Activated naive CD4-positive, alpha-beta T cell treated with anti-CD3 and anti-CD28 coated beads for 36 hours (primary cell): ENCODE results near the gene AR. TPM values are rescaled to one million over a fixed set of nuclear protein-coding genes. Genes with fewer than 3 reads are reported as not detected.

Experiments used
- CTCF ChIA-PET: fragments of 350-600 bp; sonication (Branson Sonifier 250); formaldehyde crosslinking; loops from one replicate; lab custom pipeline; 2021; ENCODE audit warnings: antibody characterized with exemption; lab: Charles Lee
- DNase-seq: peaks from one replicate; pipeline ENCODE4 v3.0.0-alpha.2; 2020
- H3K27ac Mint-ChIP-seq: one replicate; pipeline ENCODE4 v1.8.0; 2021; ENCODE audit warnings: mild to moderate bottlenecking, mixed read lengths
- H3K27me3 Mint-ChIP-seq: one replicate; pipeline ENCODE4 v1.8.0; 2021; ENCODE audit warnings: low read depth, mixed read lengths
- H3K36me3 Mint-ChIP-seq: one replicate; pipeline ENCODE4 v1.8.0; 2021; ENCODE audit warnings: low read depth, mixed read lengths
- H3K4me1 Mint-ChIP-seq: one replicate; pipeline ENCODE4 v1.8.0; 2021; ENCODE audit warnings: low read depth, mixed read lengths
- H3K4me3 Mint-ChIP-seq: one replicate; pipeline ENCODE4 v1.8.0; 2021; ENCODE audit warnings: mild to moderate bottlenecking, moderate library complexity, mixed read lengths
- H3K9me3 Mint-ChIP-seq: one replicate; pipeline ENCODE4 v1.8.0; 2021; ENCODE audit warnings: mixed read lengths
- intact Hi-C: fragments of 100-400 bp; cut with micrococcal nuclease; formaldehyde crosslinking; loops from one replicate; pipeline ENCODE4 v1.15.1; 2023
- total RNA-seq, 2 experiments: library from RNA; stranded (reverse); gene quantifications; one replicate each; pipeline ENCODE4 v1.2.3, GENCODE V29; 2021

Gene AR
- total RNA-seq, 2 experiments from 2014 or later, result not detected

DNA sequence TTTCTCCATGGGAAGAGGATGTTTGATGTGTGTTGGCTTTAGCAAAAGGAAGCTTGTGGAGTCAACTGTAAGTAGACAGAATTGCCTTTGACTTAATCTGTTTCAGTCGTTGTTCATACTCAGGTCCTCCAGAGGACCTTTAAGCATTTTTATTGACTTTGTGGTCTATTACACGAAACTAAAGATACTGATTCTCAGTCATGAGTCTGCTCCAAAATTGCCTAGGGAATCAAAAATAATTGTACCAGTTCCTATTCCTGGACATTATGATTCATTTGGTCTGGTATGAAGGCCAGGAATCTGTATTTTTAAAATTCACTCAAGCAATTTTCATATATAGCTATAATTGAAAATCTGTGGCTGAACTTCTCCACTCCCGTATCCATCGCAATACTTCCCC, 38.6 kb downstream of the AR start:
- Mint-ChIP-seq H3K27me3 (no peaks in the 10 kb centered on the region), H3K4me1 (no peaks in the 10 kb centered on the region), H3K27ac (no peak overlapping the region), H3K36me3 (no peaks in the 10 kb centered on the region), H3K9me3 (no peaks in the 10 kb centered on the region), H3K4me3 (no peak overlapping the region)
- CTCF ChIA-PET, result no interaction called here
- DNase-seq, result no peak
- intact Hi-C loops, result no loop called here

DNA sequence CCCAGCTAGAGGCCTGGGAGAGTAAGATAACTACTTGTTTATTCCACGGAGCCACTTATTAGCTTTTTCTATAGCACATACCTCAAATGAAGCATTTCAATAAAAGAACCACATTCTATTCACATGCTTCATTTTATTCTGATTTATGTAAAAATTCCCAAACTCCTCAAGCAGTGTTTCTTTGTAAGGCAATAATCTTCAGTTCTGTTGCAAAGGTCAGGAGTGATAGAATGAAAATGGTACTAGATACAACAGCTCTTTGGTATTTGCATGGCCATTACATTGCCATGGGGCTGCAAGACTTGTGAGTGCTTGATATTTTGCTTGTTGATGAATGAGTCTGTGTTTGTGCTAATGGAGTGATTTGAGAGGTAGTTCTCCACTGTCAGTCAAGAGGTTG, 39.4 kb downstream of the AR start:
- no peaks in the 10 kb centered on the region for H3K4me1 Mint-ChIP-seq
- CTCF ChIA-PET, result no interaction called here

GRCh38 chrX:67585401-67585800, 41.6 kb downstream of the AR start:
- no peak overlapping the region for H3K27ac Mint-ChIP-seq
- no peaks in the 10 kb centered on the region for H3K27me3 Mint-ChIP-seq
- H3K4me3 Mint-ChIP-seq, result no peak overlapping the region
- H3K36me3 Mint-ChIP-seq, result no peaks in the 10 kb centered on the region
- no peaks in the 10 kb centered on the region for H3K4me1 Mint-ChIP-seq
- no peak for DNase-seq
- CTCF ChIA-PET, result no interaction called here
- intact Hi-C loops, result no loop called here
- no peaks in the 10 kb centered on the region for H3K9me3 Mint-ChIP-seq

More for the DNA sequence above, 39.4 kb downstream of the AR start:
- intact Hi-C loops, result no loop called here
- no peak for DNase-seq
- Mint-ChIP-seq H3K27ac (no peak overlapping the region), H3K27me3 (no peaks in the 10 kb centered on the region), H3K9me3 (no peaks in the 10 kb centered on the region), H3K4me3 (no peak overlapping the region), H3K36me3 (no peaks in the 10 kb centered on the region)

- Mint-ChIP-seq H3K27ac (no peak overlapping the region), H3K4me3 (no peak overlapping the region), H3K36me3 (no peaks in the 10 kb centered on the region), H3K27me3 (no peaks in the 10 kb centered on the region), H3K9me3 (no peaks in the 10 kb centered on the region), H3K4me1 (no peaks in the 10 kb centered on the region)
- no peak for DNase-seq
- intact Hi-C loops, result no loop called here
- CTCF ChIA-PET, result no interaction called here
Measured at GRCh38 chrX:67587946-67588624, 44.3 kb downstream of the AR start.

GRCh38 chrX:67596839-67597790, 53.3 kb downstream of the AR start:
- no peaks in the 10 kb centered on the region for H3K9me3 Mint-ChIP-seq
- intact Hi-C loops, result no loop called here
- H3K27ac Mint-ChIP-seq, result no peak overlapping the region
- no peaks in the 10 kb centered on the region for H3K27me3 Mint-ChIP-seq
- no peak overlapping the region for H3K4me3 Mint-ChIP-seq
- CTCF ChIA-PET, result no interaction called here
- H3K36me3 Mint-ChIP-seq, result no peaks in the 10 kb centered on the region
- no peak for DNase-seq
- H3K4me1 Mint-ChIP-seq, result no peaks in the 10 kb centered on the region

- H3K4me3 Mint-ChIP-seq, result no peak overlapping the region
- H3K36me3 Mint-ChIP-seq, result no peaks in the 10 kb centered on the region
- no peaks in the 10 kb centered on the region for H3K27me3 Mint-ChIP-seq
- CTCF ChIA-PET, result no interaction called here
- intact Hi-C loops, result no loop called here
- DNase-seq, result no peak
- H3K4me1 Mint-ChIP-seq, result no peaks in the 10 kb centered on the region
- H3K9me3 Mint-ChIP-seq, result no peaks in the 10 kb centered on the region
- H3K27ac Mint-ChIP-seq, result no peak overlapping the region
Measured at GRCh38 chrX:67599532-67599931, 55.7 kb downstream of the AR start.

DNA sequence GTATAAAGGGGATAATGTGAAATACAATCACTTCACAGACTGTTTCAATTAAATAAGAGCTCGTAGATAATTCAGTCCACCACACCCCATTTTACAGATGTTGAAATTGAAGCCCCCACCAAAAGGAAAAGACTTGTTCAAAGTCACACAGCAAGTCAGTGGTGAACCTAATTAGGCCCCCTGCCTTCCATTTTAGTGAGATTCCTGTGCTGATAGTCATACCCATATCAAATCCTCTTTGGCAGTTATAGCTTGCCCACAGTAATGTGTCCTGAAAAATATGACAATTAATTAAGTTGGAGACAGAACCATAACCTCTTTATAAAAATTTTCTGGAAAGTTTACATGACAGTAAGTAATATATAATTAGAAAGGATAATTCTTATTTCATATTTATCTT, 58.0 kb downstream of the AR start:
- no peak overlapping the region for H3K4me3 Mint-ChIP-seq
- no peak for DNase-seq
- no peaks in the 10 kb centered on the region for H3K27me3 Mint-ChIP-seq
- no peaks in the 10 kb centered on the region for H3K36me3 Mint-ChIP-seq
- no peaks in the 10 kb centered on the region for H3K9me3 Mint-ChIP-seq
- intact Hi-C loops, result no loop called here
- no peaks in the 10 kb centered on the region for H3K4me1 Mint-ChIP-seq
- no peak overlapping the region for H3K27ac Mint-ChIP-seq
- CTCF ChIA-PET, result no interaction called here

DNA sequence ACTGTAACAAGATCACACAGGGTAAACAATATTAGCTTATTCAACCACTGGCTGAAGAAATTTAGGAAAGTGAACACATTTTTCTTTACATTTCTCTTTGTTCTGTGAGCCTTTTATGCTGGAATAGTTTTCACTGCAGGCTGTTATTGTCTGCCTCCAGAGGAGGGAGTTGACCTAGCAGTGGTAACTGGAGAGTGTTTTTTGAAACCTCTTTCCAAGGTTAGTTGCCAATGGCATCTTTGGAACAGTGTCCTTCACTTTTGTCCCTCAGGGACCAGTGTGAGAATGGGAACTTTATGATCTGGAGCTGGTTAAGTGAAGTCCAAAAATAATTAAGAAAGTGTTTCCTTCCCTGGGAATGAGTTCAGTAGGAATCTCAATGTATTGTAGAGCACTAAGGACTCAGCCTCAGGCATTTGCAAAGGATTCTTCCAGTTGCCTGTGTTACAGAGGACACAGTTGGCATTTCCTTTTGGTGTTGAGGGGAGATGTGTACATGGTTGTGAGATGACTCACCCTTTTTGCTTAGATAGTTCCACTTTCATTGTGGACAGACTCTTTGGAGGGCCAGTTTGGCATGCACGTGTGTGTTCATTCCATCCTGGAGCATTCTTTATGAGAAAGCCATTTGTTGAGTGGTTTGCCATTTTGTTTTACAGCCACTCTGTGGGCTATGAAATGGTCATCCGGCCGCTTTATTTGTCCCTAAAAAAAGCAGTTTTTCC, 61.3 kb downstream of the AR start:
- Mint-ChIP-seq H3K36me3 (no peaks in the 10 kb centered on the region), H3K4me1 (no peaks in the 10 kb centered on the region), H3K27me3 (no peaks in the 10 kb centered on the region), H3K9me3 (no peaks in the 10 kb centered on the region), H3K27ac (no peak overlapping the region), H3K4me3 (no peak overlapping the region)
- CTCF ChIA-PET, result no interaction called here
- no peak for DNase-seq
- intact Hi-C loops, result no loop called here

DNA sequence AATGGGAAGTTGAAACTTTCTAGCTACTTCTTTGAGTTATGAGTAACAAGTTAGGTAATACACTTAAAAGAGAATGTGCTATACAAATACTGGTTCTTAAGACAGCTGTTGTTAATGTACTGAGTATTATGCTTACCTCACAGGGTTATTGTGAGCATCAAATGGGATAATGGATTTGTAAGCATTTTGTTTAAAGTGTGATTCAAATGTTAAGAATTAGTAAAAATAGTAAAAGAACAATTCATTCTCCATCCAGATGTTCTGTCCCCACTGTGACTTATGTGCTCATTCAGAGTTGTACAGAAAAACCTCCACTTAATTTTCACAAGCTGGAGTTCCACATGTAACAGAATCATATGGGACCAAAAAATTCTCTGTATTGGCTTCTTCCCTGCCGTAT, 63.6 kb downstream of the AR start:
- H3K36me3 Mint-ChIP-seq, result no peaks in the 10 kb centered on the region
- no peaks in the 10 kb centered on the region for H3K9me3 Mint-ChIP-seq
- no peaks in the 10 kb centered on the region for H3K4me1 Mint-ChIP-seq
- CTCF ChIA-PET, result no interaction called here
- no peak overlapping the region for H3K4me3 Mint-ChIP-seq
- DNase-seq, result no peak
- intact Hi-C loops, result no loop called here
- H3K27me3 Mint-ChIP-seq, result no peaks in the 10 kb centered on the region
- H3K27ac Mint-ChIP-seq, result no peak overlapping the region

GRCh38 chrX:67610282-67610681, 66.5 kb downstream of the AR start:
- intact Hi-C loops, result no loop called here
- H3K36me3 Mint-ChIP-seq, result no peaks in the 10 kb centered on the region
- H3K4me3 Mint-ChIP-seq, result no peak overlapping the region
- CTCF ChIA-PET, result no interaction called here
- H3K4me1 Mint-ChIP-seq, result no peaks in the 10 kb centered on the region
- peaks cover 3% of the 10 kb centered on the region for H3K9me3 Mint-ChIP-seq
- DNase-seq, result no peak
- no peaks in the 10 kb centered on the region for H3K27me3 Mint-ChIP-seq
- H3K27ac Mint-ChIP-seq, result no peak overlapping the region

GRCh38 chrX:67612231-67612630, 68.4 kb downstream of the AR start:
- intact Hi-C loops, result no loop called here
- Mint-ChIP-seq H3K4me1 (no peaks in the 10 kb centered on the region), H3K4me3 (no peak overlapping the region), H3K9me3 (peaks cover 3% of the 10 kb centered on the region), H3K36me3 (no peaks in the 10 kb centered on the region), H3K27me3 (no peaks in the 10 kb centered on the region), H3K27ac (no peak overlapping the region)
- no peak for DNase-seq
- CTCF ChIA-PET, result interaction anchor here (0.7 kb wide), 1 partner anchor 526 kb away, joined by 3 read pairs; no protein-coding TSS in a partner anchor

- Mint-ChIP-seq H3K36me3 (no peaks in the 10 kb centered on the region), H3K27ac (no peak overlapping the region), H3K27me3 (no peaks in the 10 kb centered on the region), H3K4me3 (no peak overlapping the region), H3K9me3 (peaks cover 3% of the 10 kb centered on the region), H3K4me1 (no peaks in the 10 kb centered on the region)
- no peak for DNase-seq
- CTCF ChIA-PET, result no interaction called here
- intact Hi-C loops, result no loop called here
Measured at GRCh38 chrX:67613366-67613765, 69.5 kb downstream of the AR start.
